WTC11 (cell line): ENCODE data around the gene NUMBL. TPM values are rescaled to one million over a fixed set of nuclear protein-coding genes. Genes with fewer than 3 reads are reported as not detected.

Experiments used
- ATAC-seq: fragments of 200-7000 bp; cut with Tn5 transposase; 2 replicates; pipeline ENCODE4 v1.10.0; 2021; ENCODE audit warnings: mild to moderate bottlenecking, moderate library complexity
- CTCF ChIA-PET: fragments of 300-600 bp; sonication (Branson Sonifier 250); formaldehyde crosslinking; loops from one replicate; lab custom pipeline; 2021; ENCODE audit warnings: antibody characterized with exemption; lab: Charles Lee
- POLR2A ChIA-PET: fragments of 350-600 bp; sonication (Branson Sonifier 250); formaldehyde crosslinking; loops from one replicate; lab custom pipeline; 2021; ENCODE audit warnings: antibody characterized with exemption; lab: Charles Lee
- DNase-seq: peaks from one replicate; pipeline ENCODE4 v3.0.0; 2021; ENCODE audit warnings: low spot score
- H3K27ac Mint-ChIP-seq: 2 replicates; pipeline ENCODE4 v1.8.0; 2021; ENCODE audit warnings: mixed read lengths
- H3K27me3 Mint-ChIP-seq: 2 replicates; pipeline ENCODE4 v1.8.0; 2021; ENCODE audit warnings: low read depth, mild to moderate bottlenecking, moderate library complexity, mixed read lengths
- H3K36me3 Mint-ChIP-seq: 2 replicates; pipeline ENCODE4 v1.8.0; 2021; ENCODE audit warnings: mixed read lengths
- H3K4me1 Mint-ChIP-seq: 2 replicates; pipeline ENCODE4 v1.8.0; 2022; ENCODE audit warnings: mixed read lengths
- H3K4me3 Mint-ChIP-seq: 2 replicates; pipeline ENCODE4 v1.8.0; 2021; ENCODE audit warnings: mild to moderate bottlenecking, moderate library complexity, mixed read lengths
- H3K9me3 Mint-ChIP-seq: 2 replicates; pipeline ENCODE4 v1.8.0; 2021; ENCODE audit warnings: mixed read lengths
- ATF6 ChIP-seq: sonication (generic); formaldehyde crosslinking; IDR thresholded peaks from 2 replicates; pipeline ENCODE4 v1.8.1; 2023; ENCODE audit warnings: mild to moderate bottlenecking, missing genetic modification reagents
- E2F1 ChIP-seq: sonication (generic); formaldehyde crosslinking; IDR thresholded peaks from 2 replicates; pipeline ENCODE4 v1.8.0; 2022; ENCODE audit warnings: mild to moderate bottlenecking, missing genetic modification reagents
- E2F4 ChIP-seq: sonication (generic); formaldehyde crosslinking; IDR thresholded peaks from 2 replicates; pipeline ENCODE4 v1.8.1; 2022; ENCODE audit warnings: low read depth, mild to moderate bottlenecking, moderate library complexity, missing genetic modification reagents, borderline replicate concordance
- E2F5 ChIP-seq: sonication (generic); formaldehyde crosslinking; IDR thresholded peaks from 2 replicates; pipeline ENCODE4 v1.8.1; 2022; ENCODE audit warnings: mild to moderate bottlenecking, moderate library complexity, missing genetic modification reagents
- EMX1 ChIP-seq: fragments of 250-450 bp; sonication (Bioruptor Pico); IDR thresholded peaks from 2 replicates; pipeline ENCODE4 v1.8.0; 2021; ENCODE audit warnings: mild to moderate bottlenecking
- ERG ChIP-seq: fragments of 250-450 bp; sonication (Bioruptor Pico); IDR thresholded peaks from 2 replicates; pipeline ENCODE4 v1.8.0; 2021; ENCODE audit warnings: mild to moderate bottlenecking
- GRHL2 ChIP-seq: fragments of 250-450 bp; sonication (Bioruptor Pico); IDR thresholded peaks from 2 replicates; pipeline ENCODE4 v1.8.0; 2022; ENCODE audit warnings: mild to moderate bottlenecking, moderate library complexity; ENCODE audit not compliant: insufficient replicate concordance, severe bottlenecking
- NR3C1 ChIP-seq: sonication (generic); formaldehyde crosslinking; conservative IDR thresholded peaks from 2 replicates; pipeline ENCODE4 v1.8.1; 2023; ENCODE audit warnings: low read depth, mild to moderate bottlenecking, missing genetic modification reagents
- PRRX2 ChIP-seq: fragments of 250-450 bp; sonication (Bioruptor Pico); IDR thresholded peaks from 2 replicates; pipeline ENCODE4 v1.8.0; 2021; ENCODE audit warnings: mild to moderate bottlenecking
- SMAD3 ChIP-seq: sonication (generic); formaldehyde crosslinking; IDR thresholded peaks from 2 replicates; pipeline ENCODE4 v1.8.0; 2022; ENCODE audit warnings: missing genetic modification reagents, mild to moderate bottlenecking, borderline replicate concordance
- TEAD1 ChIP-seq: sonication (generic); formaldehyde crosslinking; IDR thresholded peaks from 2 replicates; pipeline ENCODE4 v1.8.0; 2022; ENCODE audit warnings: mild to moderate bottlenecking, missing genetic modification reagents
- ZNF219 ChIP-seq: sonication (generic); formaldehyde crosslinking; IDR thresholded peaks from 2 replicates; pipeline ENCODE4 v1.8.0; 2023; ENCODE audit warnings: missing genetic modification reagents, mild to moderate bottlenecking, borderline replicate concordance
- ZNF396 ChIP-seq: fragments of 250-450 bp; sonication (Bioruptor Pico); IDR thresholded peaks from 2 replicates; pipeline ENCODE4 v1.8.0; 2021; ENCODE audit warnings: mild to moderate bottlenecking, moderate library complexity, borderline replicate concordance
- ZNF425 ChIP-seq: fragments of 250-450 bp; sonication (Bioruptor Pico); conservative IDR thresholded peaks from 2 replicates; pipeline ENCODE4 v1.9.0; 2021; ENCODE audit warnings: mild to moderate bottlenecking
- ZNF512 ChIP-seq: sonication (generic); formaldehyde crosslinking; IDR thresholded peaks from 2 replicates; pipeline ENCODE4 v1.8.1; 2022; ENCODE audit warnings: missing genetic modification reagents, borderline replicate concordance
- ZNF532 ChIP-seq: fragments of 250-450 bp; sonication (Bioruptor Pico); IDR thresholded peaks from 2 replicates; pipeline ENCODE4 v1.9.0; 2021; ENCODE audit warnings: mild to moderate bottlenecking, borderline replicate concordance
- total RNA-seq: library from RNA; stranded (reverse); gene quantifications from 3 replicates; pipeline ENCODE4 v1.2.3, GENCODE V29; 2021

NUMBL gene
- total RNA-seq, 1 experiment from 2014 or later: 30.3 TPM

- H3K36me3 Mint-ChIP-seq: peaks cover 19% of the 10 kb centered on the region
- H3K9me3 Mint-ChIP-seq: no peaks in the 10 kb centered on the region
- H3K4me3 Mint-ChIP-seq: peak overlapping the region; percentile 98
- H3K27me3 Mint-ChIP-seq: no peaks in the 10 kb centered on the region
- H3K4me1 Mint-ChIP-seq: peaks cover 33% of the 10 kb centered on the region
- peak overlapping the region; percentile 99 for H3K27ac Mint-ChIP-seq
- ChIA-PET CTCF (interaction anchor here (0.6 to 2.2 kb wide), 9 partner anchors 14 to 427 kb away, joined by 3 to 16 read pairs (median 7); partner anchors contain the start of genes NUMBL and RAB4B), POLR2A (interaction anchor here (1.4 to 2.2 kb wide), 5 partner anchors 26 to 250 kb away, joined by 4 to 18 read pairs (median 7); partner anchors contain the start of genes ACTMAP, BLVRB, EGLN2 and RAB4B)
- TF ChIP-seq E2F1 (CRISPR knock-in tag) (no peak), PRRX2 (CRISPR knock-in tag) (no peak), ATF6 (no peak), EMX1 (CRISPR knock-in tag) (no peak), ZNF396 (CRISPR knock-in tag) (no peak), GRHL2 (CRISPR knock-in tag) (no peak), NR3C1 (CRISPR knock-in tag) (no peak), ZNF512 (CRISPR knock-in tag) (no peak), ZNF219 (no peak), SMAD3 (no peak), ERG (CRISPR knock-in tag) (no peak), E2F4 (CRISPR knock-in tag) (no peak), ZNF425 (CRISPR knock-in tag) (no peak), E2F5 (CRISPR knock-in tag) (no peak), TEAD1 (CRISPR knock-in tag) (no peak), ZNF532 (no peak)
- DNase-seq (no peak), ATAC-seq (no peak)
Measured at GRCh38 chr19:40716031-40716481, 25.6 kb upstream of the NUMBL start.
